Activated CD4-positive, CD25-positive, alpha-beta regulatory T cell treated with anti-CD3 and anti-CD28 coated beads, Interleukin-2, amount 50 U/mL, for 72 hours (primary cell): ENCODE results near the gene AGAP1.

Experiments used
- DNase-seq: peaks from one replicate; pipeline ENCODE4 v3.0.0; 2021

Gene AGAP1

GRCh38 chr2:235670974-235671787, 177.3 kb downstream of the AGAP1 start:
- no peak for DNase-seq

GRCh38 chr2:235672720-235673119, 178.9 kb downstream of the AGAP1 start:
- DNase-seq, result no peak

GRCh38 chr2:235674146-235674545, 180.3 kb downstream of the AGAP1 start:
- no peak for DNase-seq

- DNase-seq, result no peak
Measured at GRCh38 chr2:235674812-235675211, 181.0 kb downstream of the AGAP1 start.

- no peak for DNase-seq
Measured at GRCh38 chr2:235675678-235676535, 182.1 kb downstream of the AGAP1 start.

- no peak for DNase-seq
Measured at GRCh38 chr2:235676536-235676799, 182.6 kb downstream of the AGAP1 start.

- DNase-seq, result no peak
Measured at GRCh38 chr2:235677276-235677788, 183.5 kb downstream of the AGAP1 start.

GRCh38 chr2:235677937-235678336, 184.1 kb downstream of the AGAP1 start:
- no peak for DNase-seq

- DNase-seq, result no peak
Measured at GRCh38 chr2:235678712-235679111, 184.9 kb downstream of the AGAP1 start.

- DNase-seq, result no peak
Measured at GRCh38 chr2:235679471-235679870, 185.6 kb downstream of the AGAP1 start.

GRCh38 chr2:235685024-235685721, 191.3 kb downstream of the AGAP1 start:
- no peak for DNase-seq

GRCh38 chr2:235688511-235689426, 194.9 kb downstream of the AGAP1 start:
- no peak for DNase-seq

GRCh38 chr2:235689427-235689853, 195.6 kb downstream of the AGAP1 start:
- DNase-seq, result no peak

- no peak for DNase-seq
Measured at GRCh38 chr2:235690082-235690808, 196.4 kb downstream of the AGAP1 start.

- DNase-seq, result no peak
Measured at GRCh38 chr2:235690809-235691450, 197.1 kb downstream of the AGAP1 start.

GRCh38 chr2:235692076-235692475, 198.2 kb downstream of the AGAP1 start:
- no peak for DNase-seq

GRCh38 chr2:235692671-235693171, 198.9 kb downstream of the AGAP1 start:
- DNase-seq, result no peak

GRCh38 chr2:235693279-235693678, 199.4 kb downstream of the AGAP1 start:
- DNase-seq, result no peak

- no peak for DNase-seq
Measured at GRCh38 chr2:235694721-235695601, 201.1 kb downstream of the AGAP1 start.

GRCh38 chr2:235695602-235695895, 201.7 kb downstream of the AGAP1 start:
- DNase-seq, result no peak
